Mesothelial cell of epicardium (in vitro differentiated cells): ENCODE results near the gene ST14. TPM values are rescaled to one million over a fixed set of nuclear protein-coding genes. Genes with fewer than 3 reads are reported as not detected.
A peak's percentile ranks its signal among the peaks of the same experiment; 100 is the strongest.

Source experiments
- DNase-seq, 2 experiments: peaks; one replicate each; pipeline ENCODE4 v3.0.0; 2021; ENCODE audit warnings: low spot score in 2 of 2; ENCODE audit not compliant: unreplicated experiment in 2 of 2
- H3K27ac Mint-ChIP-seq: 2 replicates; pipeline ENCODE4 v1.8.0; 2021; ENCODE audit warnings: mixed read lengths
- H3K27me3 Mint-ChIP-seq: 2 replicates; pipeline ENCODE4 v1.8.0; 2021; ENCODE audit warnings: low read depth, mixed read lengths
- H3K36me3 Mint-ChIP-seq: 2 replicates; pipeline ENCODE4 v1.8.0; 2021; ENCODE audit warnings: mixed read lengths
- H3K4me1 Mint-ChIP-seq: 2 replicates; pipeline ENCODE4 v1.8.0; 2021; ENCODE audit warnings: mixed read lengths
- H3K4me3 Mint-ChIP-seq: 2 replicates; pipeline ENCODE4 v1.8.0; 2021; ENCODE audit warnings: mild to moderate bottlenecking, moderate library complexity, mixed read lengths
- H3K9me3 Mint-ChIP-seq: 2 replicates; pipeline ENCODE4 v1.8.0; 2021; ENCODE audit warnings: mixed read lengths
- CTCF ChIP-seq: fragments of 200-600 bp; sonication (generic); IDR thresholded peaks from one replicate; pipeline ENCODE4 v1.5.0; 2021; ENCODE audit warnings: antibody characterized with exemption; ENCODE audit not compliant: unreplicated experiment
- total RNA-seq: library from RNA; stranded (reverse); gene quantifications from 3 replicates; pipeline ENCODE4 v1.2.1, GENCODE V29; 2021

The ST14 gene
- total RNA-seq, 1 donor from 2014 or later: 39.6 TPM

- H3K9me3 Mint-ChIP-seq: no peaks in the 10 kb centered on the region
- no peak overlapping the region for H3K27ac Mint-ChIP-seq
- peaks cover 48% of the 10 kb centered on the region for H3K36me3 Mint-ChIP-seq
- no peak for DNase-seq
- no peak for TF ChIP-seq CTCF
- H3K4me3 Mint-ChIP-seq: no peak overlapping the region
- no peaks in the 10 kb centered on the region for H3K27me3 Mint-ChIP-seq
- H3K4me1 Mint-ChIP-seq: no peaks in the 10 kb centered on the region
These were observed 23.5 kb upstream of the ST14 start for GRCh38 chr11:130136107-130136506.

- Mint-ChIP-seq H3K36me3 (peaks cover 49% of the 10 kb centered on the region), H3K27ac (no peak overlapping the region), H3K4me3 (no peak overlapping the region), H3K27me3 (no peaks in the 10 kb centered on the region), H3K4me1 (no peaks in the 10 kb centered on the region), H3K9me3 (no peaks in the 10 kb centered on the region)
- TF ChIP-seq CTCF: no peak
- DNase-seq: no peak
These were observed 21.6 kb upstream of the ST14 start for GRCh38 chr11:130137999-130138398.

GRCh38 chr11:130139401-130139800, 20.2 kb upstream of the ST14 start:
- H3K27ac Mint-ChIP-seq: no peak overlapping the region
- H3K27me3 Mint-ChIP-seq: no peaks in the 10 kb centered on the region
- H3K9me3 Mint-ChIP-seq: no peaks in the 10 kb centered on the region
- H3K36me3 Mint-ChIP-seq: peaks cover 44% of the 10 kb centered on the region
- H3K4me3 Mint-ChIP-seq: no peak overlapping the region
- peaks cover 2% of the 10 kb centered on the region for H3K4me1 Mint-ChIP-seq
- TF ChIP-seq CTCF: no peak
- no peak for DNase-seq

GRCh38 chr11:130141561-130142341, 17.8 kb upstream of the ST14 start:
- Mint-ChIP-seq H3K36me3 (peaks cover 41% of the 10 kb centered on the region), H3K27me3 (no peaks in the 10 kb centered on the region), H3K4me1 (peaks cover 14% of the 10 kb centered on the region), H3K9me3 (no peaks in the 10 kb centered on the region), H3K4me3 (no peak overlapping the region), H3K27ac (no peak overlapping the region)
- TF ChIP-seq CTCF: no peak
- no peak for DNase-seq

DNA sequence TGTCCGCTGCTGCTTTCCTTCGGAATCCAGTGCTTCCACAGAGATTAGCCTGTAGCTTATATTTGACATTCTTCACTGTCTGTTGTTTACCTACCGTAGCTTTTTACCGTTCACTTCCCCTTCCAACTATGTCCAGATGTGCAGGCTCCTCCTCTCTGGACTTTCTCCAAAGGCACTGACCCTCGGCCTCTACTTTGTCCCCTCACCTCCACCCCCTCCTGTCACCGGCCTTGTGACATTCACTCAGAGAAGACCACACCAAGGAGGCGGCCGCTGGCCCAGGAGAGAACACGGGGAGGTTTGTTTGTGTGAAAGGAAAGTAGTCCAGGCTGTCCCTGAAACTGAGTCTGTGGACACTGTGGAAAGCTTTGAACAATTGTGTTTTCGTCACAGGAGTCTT, 15.4 kb upstream of the ST14 start:
- Mint-ChIP-seq H3K4me3 (no peak overlapping the region), H3K27ac (peak overlapping the region; percentile 59), H3K9me3 (no peaks in the 10 kb centered on the region), H3K36me3 (peaks cover 35% of the 10 kb centered on the region), H3K4me1 (peaks cover 14% of the 10 kb centered on the region), H3K27me3 (no peaks in the 10 kb centered on the region)
- TF ChIP-seq CTCF: no peak
- no peak for DNase-seq
